ENCODE data around the gene PUM1. TPM values are rescaled to one million over a fixed set of nuclear protein-coding genes. Genes with fewer than 3 reads are reported as not detected.

Gene PUM1
- total and polyA plus RNA-seq, 2 of the 8 experiments (the other 6 are each of a cell fraction or from before 2014, with no cell fraction given) = 122 to 177 TPM

DNA sequence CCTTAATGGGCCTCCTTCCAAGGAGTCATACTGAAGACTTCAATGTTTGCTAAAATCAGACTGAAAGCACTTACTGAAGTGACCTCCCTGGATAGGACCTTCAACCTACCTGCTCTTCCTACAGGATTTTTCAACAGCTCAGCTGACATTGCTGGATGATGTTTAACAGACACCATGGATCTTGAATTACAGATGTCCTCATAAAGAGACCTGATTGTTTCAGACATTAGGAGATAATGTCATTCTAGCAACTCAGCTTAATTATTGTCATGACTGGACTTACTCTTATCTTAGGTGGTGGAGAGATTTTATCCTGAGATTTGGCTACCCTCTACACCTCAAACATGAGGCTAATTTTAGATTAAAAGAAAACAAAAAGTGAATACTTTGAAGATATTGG, 83.1 kb downstream of the PUM1 start:
- peaks cover 3 to 92% of the 10 kb centered on the region in 2 experiments; a peak in 3 of 4 replicates for H3K79me2 ChIP-seq (ENCODE audit: control insufficient read depth in 1 of 2, insufficient read depth in 2 of 2, low read length in 2 of 2)
- no peak overlapping the region for H3K23ac ChIP-seq (ENCODE audit: insufficient read length)
- no peaks in the 10 kb centered on the region for H3K27me3 ChIP-seq (replicated peaks in 1 of 4; ENCODE audit: control insufficient read depth in 3 of 4, extremely low read depth in 1 of 4, insufficient read depth in 3 of 4, low read length in 3 of 4)
- no peak overlapping the region for H3K18ac ChIP-seq (ENCODE audit: extremely low read depth, low read length)
- no peak for DNase-seq (ENCODE audit: low read depth in 1 of 2, low spot score in 2 of 2)
- no peak overlapping the region for H4K8ac ChIP-seq (ENCODE audit: extremely low read depth, insufficient read depth, low read length)
- H3K36me3 ChIP-seq (ENCODE audit: control insufficient read depth in 2 of 4, insufficient read depth in 4 of 4, low read length in 3 of 4) = peaks cover 2 to 41% (median 19%) of the 10 kb centered on the region in 4 experiments; a peak in 7 of 8 replicates
- no peak overlapping the region for H2BK12ac ChIP-seq (ENCODE audit: low read depth, low read length)
- no peak overlapping the region for H3K14ac ChIP-seq (ENCODE audit: insufficient read length)
- ChIA-PET CTCF (ENCODE audit: partially characterized antibody) (interaction anchor here (1.7 kb wide), 1 partner anchor 68 kb away, joined by 4 read pairs; no protein-coding TSS in a partner anchor), POLR2A (ENCODE audit: partially characterized antibody) (interaction anchor here (1.8 kb wide), 1 partner anchor 12 kb away, joined by 5 read pairs; no protein-coding TSS in a partner anchor)
- H3K4me1 ChIP-seq (replicated peaks in 1 of 4; ENCODE audit: control insufficient read depth in 3 of 4, insufficient read depth in 4 of 4, low read length in 3 of 4) = no peaks in the 10 kb centered on the region; a peak in 1 of 7 replicates
- H2AK5ac ChIP-seq (ENCODE audit: low read depth, low read length) = no peak overlapping the region
- H3K4ac ChIP-seq (replicated peaks; ENCODE audit: insufficient read length, low read depth, low read length) = no peak overlapping the region
- H4K5ac ChIP-seq (ENCODE audit: insufficient read length, low read depth, low read length) = no peak overlapping the region
- H2AFZ ChIP-seq (ENCODE audit: low read length) = no peak overlapping the region
- FAIRE-seq = no peak
- TF ChIP-seq EGR1 (IDR thresholded peaks at IDR 0.05; ENCODE audit: borderline replicate concordance, low read depth, low read length) = no peak
- TF ChIP-seq, protein P1, sequence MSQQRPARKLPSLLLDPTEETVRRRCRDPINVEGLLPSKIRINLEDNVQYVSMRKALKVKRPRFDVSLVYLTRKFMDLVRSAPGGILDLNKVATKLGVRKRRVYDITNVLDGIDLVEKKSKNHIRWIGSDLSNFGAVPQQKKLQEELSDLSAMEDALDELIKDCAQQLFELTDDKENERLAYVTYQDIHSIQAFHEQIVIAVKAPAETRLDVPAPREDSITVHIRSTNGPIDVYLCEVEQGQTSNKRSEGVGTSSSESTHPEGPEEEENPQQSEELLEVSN (IDR thresholded peaks at IDR 0.05) = no peak
- H3K56ac ChIP-seq (replicated peaks; ENCODE audit: insufficient read length, low read depth, low read length) = no peak overlapping the region
- H2BK120ac ChIP-seq (replicated peaks; ENCODE audit: low read depth, low read length) = no peak overlapping the region
- peaks cover 2% of the 10 kb centered on the region; the same call in 1 of the 2 replicates for H3K79me1 ChIP-seq (ENCODE audit: low read depth, low read length)
- no peak overlapping the region for H3K4me3 ChIP-seq (ENCODE audit: extremely low read depth in 1 of 4, insufficient read depth in 2 of 4, low read depth in 3 of 4, low read length in 4 of 4)
- H2BK5ac ChIP-seq (ENCODE audit: low read depth, low read length) = no peak overlapping the region
- H3K4me2 ChIP-seq (ENCODE audit: insufficient read depth in 1 of 2, low read depth in 2 of 2, low read length in 2 of 2) = no peak overlapping the region
- H3K9ac ChIP-seq (replicated peaks in 1 of 4; ENCODE audit: extremely low read depth in 1 of 4, low read depth in 3 of 4, low read length in 3 of 4) = no peak overlapping the region
- no peak overlapping the region for H2BK15ac ChIP-seq (ENCODE audit: low read length)
- no peaks in the 10 kb centered on the region for H3K23me2 ChIP-seq (ENCODE audit: low read depth, low read length)
- H4K20me1 ChIP-seq (replicated peaks in 1 of 2; ENCODE audit: control insufficient read depth in 1 of 2, insufficient read depth in 2 of 2, low read length in 2 of 2) = peaks cover 6 to 15% of the 10 kb centered on the region in 2 experiments
- H2BK20ac ChIP-seq (ENCODE audit: low read length) = no peak overlapping the region
- H3K9me3 ChIP-seq (ENCODE audit: insufficient read depth in 2 of 2, low read depth in 1 of 2, low read length in 1 of 2) = no peaks in the 10 kb centered on the region
- H3K27ac ChIP-seq (ENCODE audit: low read depth, low read length) = no peak overlapping the region
- H4K91ac ChIP-seq (replicated peaks; ENCODE audit: insufficient read length, low read length) = no peak overlapping the region

Measured in H1 (cell line).